GM12892 (cell line): ENCODE data around the gene DNAJA3.

Source experiments
- POLR2A ChIP-seq: IDR thresholded peaks from 2 replicates; pipeline ENCODE4 v1.6.1; 2011; ENCODE audit warnings: low read depth, low read length, control low read depth
- POLR2AphosphoS5 ChIP-seq: IDR thresholded peaks from 2 replicates; pipeline ENCODE4 v1.6.1; 2011; ENCODE audit warnings: low read depth, low read length, control low read depth
- TAF1 ChIP-seq: IDR thresholded peaks from 2 replicates; pipeline ENCODE4 v1.6.1; 2011; ENCODE audit warnings: low read depth, mild to moderate bottlenecking, control low read depth, low read length, borderline replicate concordance

- TF ChIP-seq POLR2A: no peak
- no peak for TF ChIP-seq TAF1
- TF ChIP-seq POLR2AphosphoS5: no peak
These were observed 36.4 kb upstream of the DNAJA3 start for GRCh38 chr16:4389051-4389955.
